Measurements from ENCODE around the gene OR52L1.

Gene OR52L1

DNA sequence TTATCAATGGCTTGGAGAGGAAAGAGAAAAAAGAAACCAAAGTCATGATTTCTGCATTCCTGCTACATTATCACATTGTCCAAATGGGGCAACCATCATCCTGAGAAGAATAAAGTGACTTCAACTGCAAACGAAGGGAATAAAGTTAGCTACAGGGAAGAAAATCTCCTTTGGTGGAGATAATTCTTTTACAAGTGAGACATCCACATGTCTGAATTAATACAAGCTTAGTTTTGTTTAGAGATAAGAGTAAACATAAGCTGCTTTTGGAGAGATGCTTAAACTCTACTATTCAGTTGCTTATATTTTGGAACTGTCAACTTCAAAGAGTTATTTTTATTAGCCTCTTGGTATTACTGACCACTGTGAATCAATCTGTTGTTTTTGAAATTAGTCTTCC, at the start of gene OR52L1:
Gene OR52L1 (minus strand): TSS at position 101 of the 400 bp plus-strand sequence. CDS start 55 bp downstream, at position 46.
- Histone ChIP-seq H3K36me3 (ENCODE audit: insufficient read depth, low read length) (no peaks in the 10 kb centered on the region), H3K27ac (no peak within 1 kb of the TSS), H3K4me3 (no peak within 1 kb of the TSS), H3K9me3 (ENCODE audit: low read depth, low read length) (no peaks in the 10 kb centered on the region), H3K9ac (ENCODE audit: insufficient read length) (no peak within 1 kb of the TSS)
- TF ChIP-seq FOXP2 (optimal IDR thresholded peaks at IDR 0.05; ENCODE audit: control extremely low read depth, extremely low read length, insufficient read depth) (no peak), POLR2AphosphoS5 (IDR thresholded peaks at IDR 0.05; ENCODE audit: borderline replicate concordance, low read depth, low read length) (no peak), EZH2 (IDR thresholded peaks at IDR 0.05) (no peak)
- no peak for DNase-seq (ENCODE audit: low read depth, low spot score)

DNA sequence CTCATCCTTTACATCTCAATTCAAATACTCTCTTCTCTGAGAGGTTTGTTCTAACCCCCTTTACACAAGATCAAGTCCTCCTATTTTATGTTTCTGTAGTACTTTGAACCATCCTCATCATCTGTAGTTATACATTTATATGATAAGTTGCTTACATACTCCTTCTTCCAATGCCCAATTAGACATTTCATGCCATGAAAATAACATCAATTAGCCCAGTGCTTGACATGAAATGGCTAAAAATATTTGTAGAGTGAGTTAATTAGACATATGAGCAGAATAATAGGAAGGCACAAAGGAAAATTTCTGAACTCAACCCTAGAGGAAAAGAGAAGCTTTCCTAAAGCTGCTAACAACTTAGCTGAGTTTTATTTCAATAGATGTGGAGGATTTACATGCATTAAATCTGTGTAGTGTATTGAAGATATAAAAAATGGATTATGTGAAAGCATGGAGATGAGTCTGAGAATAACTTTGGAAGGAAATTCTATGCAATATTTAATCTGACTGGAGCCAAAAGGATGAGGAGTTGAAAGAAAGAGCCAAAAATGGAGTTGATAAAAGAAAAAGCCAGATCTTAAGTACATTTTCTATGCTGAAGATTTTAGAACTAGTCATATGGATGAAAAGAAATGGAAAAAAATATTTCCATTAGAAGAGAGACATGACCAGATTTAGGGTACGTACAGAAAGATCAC, 44.1 kb upstream of the OR52L1 start, which contains the start of gene OR56A1:
Gene OR56A1 (minus strand): TSS at position 51 of the 698 bp plus-strand sequence. CDS start 3,066 bp downstream, outside the sequence.
- Histone ChIP-seq H3K36me3 (ENCODE audit: insufficient read depth, low read length) (no peaks in the 10 kb centered on the region), H3K9me3 (ENCODE audit: low read depth, low read length) (no peaks in the 10 kb centered on the region), H3K27ac (no peak within 1 kb of the TSS), H3K9ac (ENCODE audit: insufficient read length) (no peak within 1 kb of the TSS), H3K4me3 (no peak within 1 kb of the TSS)
- TF ChIP-seq FOXP2 (optimal IDR thresholded peaks at IDR 0.05; ENCODE audit: control extremely low read depth, extremely low read length, insufficient read depth) (no peak), EZH2 (IDR thresholded peaks at IDR 0.05) (no peak), POLR2AphosphoS5 (IDR thresholded peaks at IDR 0.05; ENCODE audit: borderline replicate concordance, low read depth, low read length) (no peak)
- DNase-seq (ENCODE audit: low read depth, low spot score) = no peak

DNA sequence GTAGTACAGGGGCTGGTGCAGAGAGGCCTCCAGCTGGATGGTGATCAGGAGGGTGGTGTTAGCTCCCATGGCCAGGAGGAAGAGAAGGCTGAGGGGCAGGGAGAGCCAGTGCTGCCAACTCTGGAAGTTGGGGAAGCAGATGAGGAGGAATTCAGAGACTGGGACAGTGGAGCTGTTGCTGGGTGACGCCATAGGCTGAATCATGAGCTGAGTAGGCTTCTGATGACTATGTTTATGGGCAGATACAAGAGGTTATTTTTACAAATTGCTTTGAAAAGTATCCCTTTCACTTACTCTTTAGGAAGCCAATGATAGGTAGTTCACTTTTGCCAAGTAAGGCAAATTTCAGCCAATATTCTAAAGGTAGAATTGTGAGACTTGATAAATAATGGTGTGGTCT, 40.7 kb upstream of the OR52L1 start:
- Histone ChIP-seq H3K9ac (ENCODE audit: insufficient read length) (no peak overlapping the region), H3K4me3 (no peak overlapping the region), H3K9me3 (ENCODE audit: low read depth, low read length) (no peaks in the 10 kb centered on the region), H3K27ac (no peak overlapping the region), H3K36me3 (ENCODE audit: insufficient read depth, low read length) (no peaks in the 10 kb centered on the region)
- no peak for DNase-seq (ENCODE audit: low read depth, low spot score)
- TF ChIP-seq POLR2AphosphoS5 (IDR thresholded peaks at IDR 0.05; ENCODE audit: borderline replicate concordance, low read depth, low read length) = no peak
- TF ChIP-seq EZH2 (IDR thresholded peaks at IDR 0.05) = no peak
- TF ChIP-seq FOXP2 (optimal IDR thresholded peaks at IDR 0.05; ENCODE audit: control extremely low read depth, extremely low read length, insufficient read depth) = no peak

DNA sequence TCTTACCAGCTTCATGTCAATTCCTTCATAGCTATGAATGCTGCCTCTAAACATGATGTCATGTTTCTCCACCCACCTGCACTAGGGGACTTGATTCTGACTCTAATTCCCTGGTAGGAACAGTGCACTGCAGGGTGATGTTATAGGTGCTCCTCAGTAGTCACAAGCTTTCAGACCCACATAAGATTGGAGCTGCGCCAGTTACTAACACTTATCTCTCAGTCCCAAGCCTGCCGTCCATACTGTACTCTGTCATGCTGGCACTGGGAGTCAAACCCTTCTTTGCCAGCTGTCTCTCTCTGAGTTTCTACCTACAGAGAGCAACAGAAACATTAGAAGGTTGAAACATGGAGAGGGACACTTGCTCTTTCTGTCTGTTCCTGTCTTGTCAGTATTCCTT, 38.3 kb upstream of the OR52L1 start:
- Histone ChIP-seq H3K9me3 (ENCODE audit: low read depth, low read length) (no peaks in the 10 kb centered on the region), H3K9ac (ENCODE audit: insufficient read length) (no peak overlapping the region), H3K4me3 (no peak overlapping the region), H3K27ac (no peak overlapping the region), H3K36me3 (ENCODE audit: insufficient read depth, low read length) (no peaks in the 10 kb centered on the region)
- no peak for TF ChIP-seq EZH2 (IDR thresholded peaks at IDR 0.05)
- TF ChIP-seq POLR2AphosphoS5 (IDR thresholded peaks at IDR 0.05; ENCODE audit: borderline replicate concordance, low read depth, low read length) = no peak
- TF ChIP-seq FOXP2 (optimal IDR thresholded peaks at IDR 0.05; ENCODE audit: control extremely low read depth, extremely low read length, insufficient read depth) = no peak
- no peak for DNase-seq (ENCODE audit: low read depth, low spot score)

DNA sequence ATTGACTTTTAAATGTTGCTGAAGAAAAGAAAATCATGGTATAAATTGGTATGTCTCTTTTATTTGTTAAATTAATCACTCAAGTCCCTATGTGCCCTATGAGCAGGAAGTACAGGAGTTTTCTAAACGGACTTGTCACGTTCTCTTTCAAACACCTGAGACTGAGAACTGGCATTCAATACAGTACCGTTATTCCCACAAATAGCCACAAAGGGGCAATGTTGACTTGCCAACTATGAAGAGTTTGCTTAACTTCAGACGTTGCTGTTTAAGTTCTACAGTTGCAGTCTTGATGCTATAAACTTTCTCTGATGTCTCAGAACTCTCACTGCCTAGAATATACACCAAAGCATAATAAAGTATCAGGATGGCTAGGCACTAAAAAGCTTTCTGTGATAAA, 36.2 kb upstream of the OR52L1 start:
- TF ChIP-seq EZH2 (IDR thresholded peaks at IDR 0.05) (no peak), POLR2AphosphoS5 (IDR thresholded peaks at IDR 0.05; ENCODE audit: borderline replicate concordance, low read depth, low read length) (no peak), FOXP2 (optimal IDR thresholded peaks at IDR 0.05; ENCODE audit: control extremely low read depth, extremely low read length, insufficient read depth) (no peak)
- H3K9ac ChIP-seq (ENCODE audit: insufficient read length) = no peak overlapping the region
- no peaks in the 10 kb centered on the region for H3K9me3 ChIP-seq (ENCODE audit: low read depth, low read length)
- H3K27ac ChIP-seq = no peak overlapping the region
- no peak for DNase-seq (ENCODE audit: low read depth, low spot score)
- H3K4me3 ChIP-seq = no peak overlapping the region
- H3K36me3 ChIP-seq (ENCODE audit: insufficient read depth, low read length) = no peaks in the 10 kb centered on the region

DNA sequence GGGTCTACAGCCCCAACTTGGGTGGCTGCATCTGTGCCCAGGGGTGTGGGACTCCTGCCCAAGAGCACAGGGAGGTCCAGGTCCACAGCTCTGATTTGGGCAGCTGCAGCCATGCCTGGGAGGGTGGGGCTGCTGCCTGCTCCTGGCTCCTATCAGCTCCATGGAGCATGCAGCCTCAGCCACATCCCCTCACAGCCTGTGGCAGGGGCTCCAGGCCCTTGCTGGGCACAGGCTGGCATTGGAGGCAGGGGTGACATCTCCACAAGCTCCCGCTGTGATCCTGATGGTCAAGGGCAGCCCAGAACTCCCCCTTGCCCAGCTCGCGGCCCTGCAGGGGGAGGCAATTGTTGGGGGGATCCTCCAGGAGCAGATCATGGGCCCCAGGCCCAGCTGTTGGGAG, 26.3 kb upstream of the OR52L1 start:
- no peak overlapping the region for H3K9ac ChIP-seq (ENCODE audit: insufficient read length)
- no peak overlapping the region for H3K4me3 ChIP-seq
- DNase-seq (ENCODE audit: low read depth, low spot score) = no peak
- no peaks in the 10 kb centered on the region for H3K9me3 ChIP-seq (ENCODE audit: low read depth, low read length)
- no peaks in the 10 kb centered on the region for H3K36me3 ChIP-seq (ENCODE audit: insufficient read depth, low read length)
- H3K27ac ChIP-seq = no peak overlapping the region
- TF ChIP-seq FOXP2 (optimal IDR thresholded peaks at IDR 0.05; ENCODE audit: control extremely low read depth, extremely low read length, insufficient read depth) = no peak
- TF ChIP-seq EZH2 (IDR thresholded peaks at IDR 0.05) = no peak
- no peak for TF ChIP-seq POLR2AphosphoS5 (IDR thresholded peaks at IDR 0.05; ENCODE audit: borderline replicate concordance, low read depth, low read length)

DNA sequence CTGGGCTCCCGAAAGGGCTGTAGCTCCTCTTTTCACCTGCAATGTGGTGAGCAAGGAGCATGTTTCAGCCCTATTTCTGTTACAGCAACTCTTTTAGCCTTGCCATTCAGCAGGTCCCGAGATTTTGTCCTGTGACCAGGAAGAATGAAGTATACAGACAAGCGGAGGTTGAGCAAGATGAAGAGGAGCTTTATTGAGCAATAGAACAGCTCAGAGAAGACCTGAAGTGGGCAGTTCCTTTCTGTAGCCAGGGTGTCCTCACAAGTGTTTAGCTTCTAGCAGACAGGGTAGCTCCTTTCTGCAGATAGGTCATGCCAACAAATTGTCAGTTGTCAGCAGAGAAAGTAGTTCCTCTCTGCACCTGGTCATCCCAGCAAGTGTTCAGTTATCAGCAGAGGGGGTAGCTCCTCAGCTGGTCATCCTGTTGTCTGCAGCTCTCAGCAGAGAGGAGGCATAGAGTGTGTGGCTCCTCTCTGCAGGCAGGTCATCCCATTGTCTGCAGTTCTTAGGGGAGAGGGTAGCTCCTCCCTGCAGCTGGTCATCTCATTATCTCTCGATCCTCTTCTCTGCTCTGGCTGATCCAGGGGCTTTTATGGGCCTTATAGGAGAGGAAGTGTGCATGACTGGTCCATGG, 25.4 kb upstream of the OR52L1 start:
- Histone ChIP-seq H3K4me3 (no peak overlapping the region), H3K9me3 (ENCODE audit: low read depth, low read length) (no peaks in the 10 kb centered on the region), H3K9ac (ENCODE audit: insufficient read length) (no peak overlapping the region), H3K27ac (no peak overlapping the region), H3K36me3 (ENCODE audit: insufficient read depth, low read length) (no peaks in the 10 kb centered on the region)
- TF ChIP-seq EZH2 (IDR thresholded peaks at IDR 0.05) = no peak
- no peak for TF ChIP-seq FOXP2 (optimal IDR thresholded peaks at IDR 0.05; ENCODE audit: control extremely low read depth, extremely low read length, insufficient read depth)
- TF ChIP-seq POLR2AphosphoS5 (IDR thresholded peaks at IDR 0.05; ENCODE audit: borderline replicate concordance, low read depth, low read length) = no peak
- no peak for DNase-seq (ENCODE audit: low read depth, low spot score)

DNA sequence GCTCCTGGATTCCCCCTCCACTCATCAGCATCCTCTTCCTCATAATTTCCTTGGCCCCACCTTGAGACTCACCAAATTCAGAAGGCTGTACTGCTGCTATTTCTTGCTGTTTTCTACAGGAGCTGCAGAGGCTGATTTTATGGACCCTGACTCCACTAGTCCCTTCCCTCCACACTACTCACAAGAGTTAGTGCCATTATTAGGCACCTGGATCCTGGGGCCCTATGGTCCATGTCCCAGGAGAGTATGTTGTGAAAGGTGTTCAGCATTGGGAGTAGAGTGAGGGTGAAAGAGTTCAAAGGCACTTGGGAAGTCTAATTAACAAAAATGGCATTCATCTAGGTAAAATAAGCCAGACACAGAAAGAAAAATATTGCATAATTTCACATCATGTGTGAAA, 20.1 kb upstream of the OR52L1 start, which contains the start of gene OR56A4:
Gene OR56A4 (minus strand): TSS at position 101 of the 400 bp plus-strand sequence. CDS start 3,954 bp downstream, outside the sequence.
- DNase-seq (ENCODE audit: low read depth, low spot score) = no peak
- no peaks in the 10 kb centered on the region for H3K9me3 ChIP-seq (ENCODE audit: low read depth, low read length)
- H3K27ac ChIP-seq = no peak within 1 kb of the TSS
- H3K9ac ChIP-seq (ENCODE audit: insufficient read length) = no peak within 1 kb of the TSS
- H3K36me3 ChIP-seq (ENCODE audit: insufficient read depth, low read length) = no peaks in the 10 kb centered on the region
- TF ChIP-seq EZH2 (IDR thresholded peaks at IDR 0.05) (no peak), FOXP2 (optimal IDR thresholded peaks at IDR 0.05; ENCODE audit: control extremely low read depth, extremely low read length, insufficient read depth) (no peak)
- H3K4me3 ChIP-seq = no peak within 1 kb of the TSS
